HG02970 (cell line): ENCODE measurements around the gene MED9.
"Not testable (repeated sequence)": the region's sequence is repeated elsewhere in the genome, so short reads cannot be mapped to it uniquely, and the experiment has no call there.

Experiments
- ATAC-seq: cut with Tn5 transposase; IDR thresholded peaks from one replicate; pipeline ENCODE4 v1.9.1; 2021; ENCODE audit warnings: mild to moderate bottlenecking, moderate library complexity, moderate number of reproducible peaks; ENCODE audit not compliant: unreplicated experiment, low FRiP score

Gene MED9, protein sequence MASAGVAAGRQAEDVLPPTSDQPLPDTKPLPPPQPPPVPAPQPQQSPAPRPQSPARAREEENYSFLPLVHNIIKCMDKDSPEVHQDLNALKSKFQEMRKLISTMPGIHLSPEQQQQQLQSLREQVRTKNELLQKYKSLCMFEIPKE

DNA sequence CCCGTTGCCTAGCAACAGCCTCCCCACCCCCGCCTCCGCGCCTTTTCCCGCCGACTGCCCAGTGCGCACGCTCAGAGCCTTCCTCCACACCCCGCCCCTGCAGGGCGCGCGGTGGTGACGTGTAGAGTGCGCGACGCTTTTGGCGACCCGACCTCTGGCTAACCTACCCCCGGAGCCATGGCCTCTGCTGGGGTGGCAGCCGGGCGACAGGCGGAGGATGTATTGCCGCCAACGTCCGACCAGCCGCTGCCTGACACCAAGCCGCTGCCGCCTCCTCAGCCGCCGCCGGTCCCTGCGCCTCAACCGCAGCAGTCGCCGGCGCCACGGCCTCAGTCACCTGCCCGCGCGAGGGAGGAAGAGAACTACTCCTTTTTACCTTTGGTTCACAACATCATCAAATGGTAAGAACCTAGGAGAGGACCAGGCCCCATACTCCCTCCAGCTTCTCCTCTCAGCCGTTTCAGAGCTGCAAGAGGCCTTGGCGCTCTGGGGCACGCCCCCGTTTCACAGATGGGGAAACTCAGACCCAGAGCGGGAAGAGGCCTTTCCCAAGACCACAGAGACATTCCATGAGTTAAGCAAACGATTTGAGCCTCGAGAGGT is at the start of gene MED9:
Gene MED9, plus strand, starts transcription at position 136 of the 603 bp plus-strand sequence. Its CDS starts 42 bp downstream, at position 178.
- ATAC-seq: peak; percentile 85

DNA sequence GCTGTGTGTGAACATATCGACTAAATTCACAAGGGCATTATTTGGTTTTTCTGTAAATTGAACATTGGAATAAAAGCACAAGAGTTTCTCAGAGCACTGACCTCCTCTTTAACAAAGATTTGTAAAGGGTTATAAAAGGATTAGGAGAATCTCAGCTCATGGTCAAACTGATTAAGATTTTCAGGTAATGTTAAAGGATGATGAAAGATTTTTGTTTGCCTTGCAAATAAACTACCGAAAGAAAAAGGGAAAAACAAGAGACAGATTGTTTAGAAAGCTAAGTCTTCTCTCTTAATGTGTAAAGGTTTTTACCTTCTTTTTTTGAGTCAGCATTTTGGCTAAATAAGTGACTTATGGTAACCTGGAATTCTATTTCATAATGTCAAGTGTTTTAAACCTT is 47.6 kb upstream of the MED9 start:
- no peak for ATAC-seq

DNA sequence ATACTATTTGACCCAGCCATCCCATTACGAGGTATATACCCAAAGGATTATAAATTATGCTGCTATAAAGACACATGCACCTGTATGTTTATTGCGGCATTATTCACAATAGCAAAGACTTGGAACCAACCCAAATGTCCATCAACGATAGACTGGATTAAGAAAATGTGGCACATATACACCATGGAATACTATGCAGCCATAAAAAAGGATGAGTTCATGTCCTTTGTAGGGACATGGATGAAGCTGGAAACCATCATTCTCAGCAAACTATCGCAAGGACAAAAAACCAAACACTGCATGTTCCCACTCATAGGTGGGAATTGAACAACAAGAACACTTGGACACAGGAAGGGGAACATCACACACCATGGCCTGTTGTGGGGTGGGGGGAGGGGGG is 45.9 kb upstream of the MED9 start:
- not testable (repeated sequence) for ATAC-seq

DNA sequence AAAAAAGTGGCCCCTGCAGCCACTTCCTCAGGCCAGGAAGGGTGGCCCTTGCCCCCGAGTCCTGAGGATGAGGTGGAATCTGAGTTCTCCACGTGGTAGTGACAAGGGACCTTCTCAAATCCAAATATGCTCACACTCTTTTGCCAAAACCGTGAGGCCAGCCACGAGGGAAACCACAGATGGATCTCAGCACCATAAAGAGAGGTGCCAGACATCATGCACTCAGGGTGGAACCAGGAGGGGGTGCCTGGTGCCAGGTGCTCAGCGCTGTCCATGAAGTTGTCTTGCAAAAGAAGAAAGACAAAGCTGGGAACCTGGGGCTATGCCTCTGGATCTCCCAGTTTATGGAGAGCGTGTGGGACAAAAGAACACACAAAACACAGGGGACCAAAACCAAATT is 45.2 kb upstream of the MED9 start:
- ATAC-seq: no peak

- ATAC-seq: no peak
Measured at GRCh38 chr17:17433000-17433703, 43.6 kb upstream of the MED9 start.

DNA sequence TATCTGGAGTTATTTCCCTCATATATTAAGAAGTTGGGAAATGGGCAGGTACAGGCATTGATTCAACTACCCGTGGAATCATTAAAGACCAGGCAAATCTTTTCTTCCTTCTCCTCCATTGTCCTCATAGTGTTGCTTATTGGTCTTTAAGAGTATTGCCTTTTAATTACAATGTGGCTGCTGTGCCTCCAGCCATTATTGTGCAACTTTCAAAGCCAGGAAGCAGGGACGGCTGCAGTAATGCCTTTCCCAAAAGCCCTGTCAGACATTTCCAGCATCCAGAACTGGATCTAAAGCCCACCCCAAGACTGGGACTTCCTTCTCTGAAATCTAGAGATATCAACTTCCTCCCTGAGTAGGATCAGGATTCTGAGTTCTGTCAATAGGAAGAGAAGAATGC is 42.3 kb upstream of the MED9 start:
- ATAC-seq: no peak

DNA sequence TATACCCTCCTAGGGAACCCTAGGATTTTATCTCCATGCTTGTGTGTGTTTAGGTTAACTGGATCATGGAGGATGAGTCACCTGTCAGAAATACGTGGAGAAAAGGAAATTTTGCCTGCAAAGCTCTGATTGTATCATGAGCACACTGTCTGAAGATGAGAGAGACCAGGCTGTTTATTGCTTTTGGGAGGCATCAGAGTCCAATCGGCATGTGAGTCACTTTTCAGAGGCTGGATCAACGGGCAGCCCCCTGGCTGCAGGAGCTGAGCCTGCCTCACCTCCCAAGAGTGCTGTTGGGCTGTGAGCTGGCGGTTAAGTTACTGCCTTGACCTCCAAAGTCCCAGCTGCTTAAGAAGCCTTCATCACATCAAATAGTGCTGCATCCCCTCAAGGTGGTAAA is 41.5 kb upstream of the MED9 start:
- ATAC-seq: no peak

DNA sequence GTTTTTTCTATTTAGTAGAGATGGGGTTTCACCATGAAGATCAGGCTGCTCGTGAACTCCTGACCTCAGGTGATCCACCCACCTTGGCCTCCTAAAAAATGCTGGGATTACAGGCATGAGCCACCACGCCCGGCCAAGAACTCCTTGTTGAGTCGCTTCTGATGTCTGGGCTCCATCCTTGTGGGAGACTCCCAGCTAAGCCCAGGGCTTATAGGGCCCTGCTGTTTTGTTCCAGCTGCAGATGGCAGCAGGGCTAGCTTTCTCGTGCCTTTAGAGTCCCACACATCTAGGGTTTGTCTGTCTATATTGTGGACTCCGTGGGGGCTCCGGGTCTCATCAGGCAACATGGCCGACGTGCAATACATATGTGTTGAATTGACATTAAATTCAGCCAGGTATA is 39.3 kb upstream of the MED9 start:
- ATAC-seq: no peak

DNA sequence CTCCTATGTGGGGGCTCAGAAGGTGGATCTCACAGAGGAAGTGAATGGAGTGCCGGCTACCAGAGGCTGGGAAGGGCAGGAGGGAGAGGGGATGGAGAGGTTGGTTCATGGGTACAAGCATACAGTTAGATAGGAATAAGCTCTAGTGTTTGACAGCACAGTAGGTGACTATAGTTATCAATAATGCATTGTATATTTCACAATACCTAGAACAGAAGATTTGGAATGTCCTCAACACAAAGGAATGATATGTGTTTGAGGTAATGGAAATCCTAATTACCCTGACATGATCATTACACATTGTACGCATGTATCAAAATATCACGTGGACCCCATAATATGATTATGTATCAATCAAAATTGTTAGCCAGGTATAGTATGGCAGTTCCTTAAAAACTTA is 38.9 kb upstream of the MED9 start:
- no peak for ATAC-seq

DNA sequence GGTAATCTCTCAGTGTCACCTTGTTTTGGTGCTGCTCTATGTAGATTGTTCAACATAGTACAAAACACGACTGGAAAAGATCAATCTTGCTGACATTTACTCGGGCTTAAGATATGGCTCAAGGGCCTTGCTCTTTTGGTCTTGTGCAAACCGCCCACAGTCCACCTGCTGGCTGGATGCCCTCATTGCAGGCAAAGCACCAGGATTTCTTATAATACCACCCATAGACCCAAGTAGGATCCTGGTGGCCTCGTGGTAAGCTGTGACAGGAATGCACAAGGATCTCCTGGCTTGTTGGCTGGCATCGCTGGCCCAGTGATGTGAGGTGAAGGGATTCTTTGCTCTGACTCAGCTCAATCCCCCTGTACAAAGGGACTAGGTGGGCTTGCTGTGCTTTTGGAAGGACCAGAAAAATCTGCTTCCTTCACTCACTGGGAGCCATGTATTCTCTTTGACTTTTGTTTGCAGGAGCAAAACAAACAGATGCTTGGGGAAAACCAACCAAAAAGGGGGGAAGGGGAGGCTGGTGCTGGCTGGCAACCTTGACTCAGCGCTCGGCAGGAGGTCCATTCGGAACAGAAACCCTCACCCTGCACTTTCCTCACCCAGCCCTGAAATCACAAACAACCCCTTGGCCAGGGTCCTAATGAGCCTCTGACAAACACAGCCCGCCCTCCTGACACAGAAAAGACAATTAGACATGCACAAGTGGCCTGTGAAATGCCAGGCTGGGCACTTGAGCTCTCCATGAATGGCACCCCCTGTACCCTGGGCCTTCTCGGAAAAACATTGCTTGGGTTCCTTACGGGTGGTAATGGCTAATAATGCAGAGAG is 36.6 kb upstream of the MED9 start:
- ATAC-seq: no peak

DNA sequence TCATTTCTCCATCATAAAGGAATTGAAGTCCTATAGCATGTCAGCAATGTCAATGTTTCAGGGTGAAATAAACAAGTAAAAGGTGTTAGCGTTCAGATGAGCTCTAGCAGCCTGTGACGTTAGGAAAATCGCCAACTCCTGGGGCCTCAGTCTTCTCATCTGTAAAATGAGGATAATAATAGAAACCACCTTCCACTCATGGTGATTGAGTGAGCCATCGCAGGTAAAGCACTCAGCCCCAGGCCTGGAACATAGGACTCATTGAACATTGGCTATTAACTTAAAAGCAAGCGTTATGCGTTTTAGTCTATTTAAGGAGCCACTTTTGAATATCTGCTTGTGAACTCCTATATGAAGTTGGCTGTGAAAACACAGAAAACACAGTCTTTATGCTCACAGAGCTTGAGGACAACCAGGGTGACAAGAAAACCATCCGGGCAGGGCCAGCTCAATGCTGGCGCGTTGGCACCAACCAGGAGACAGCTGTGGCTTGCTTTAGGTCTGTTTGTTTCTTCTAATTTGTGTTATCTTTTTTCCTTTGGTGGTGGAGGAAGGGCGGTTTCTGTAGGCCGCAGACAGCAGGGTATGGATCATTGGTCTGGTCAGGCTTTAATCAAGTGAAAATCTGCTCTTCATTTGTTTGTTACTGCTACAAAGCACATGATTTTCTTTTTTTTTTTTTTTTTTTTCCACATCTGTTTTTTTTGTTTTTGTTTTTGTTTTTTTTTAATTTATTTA is 35.7 kb upstream of the MED9 start:
- ATAC-seq: no peak

DNA sequence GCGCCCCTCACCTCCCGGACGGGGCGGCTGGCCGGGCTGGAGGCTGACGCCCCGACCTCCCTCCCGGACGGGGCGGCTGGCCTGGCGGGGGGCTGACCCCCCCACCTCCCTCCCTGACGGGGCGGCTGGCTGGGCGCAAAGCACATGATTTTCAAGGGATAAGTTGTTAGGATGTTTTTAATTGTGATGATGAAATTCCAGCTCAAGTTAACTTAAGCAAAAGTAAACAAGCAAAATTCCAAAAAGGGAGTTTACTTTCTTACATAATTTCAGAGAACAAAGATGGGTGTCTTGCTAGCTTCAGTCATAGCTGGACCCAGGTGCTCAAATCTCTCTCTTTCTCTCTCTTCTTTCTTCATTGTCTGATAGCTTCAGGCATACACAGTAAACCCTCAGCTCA is 33.6 kb upstream of the MED9 start:
- no peak for ATAC-seq

DNA sequence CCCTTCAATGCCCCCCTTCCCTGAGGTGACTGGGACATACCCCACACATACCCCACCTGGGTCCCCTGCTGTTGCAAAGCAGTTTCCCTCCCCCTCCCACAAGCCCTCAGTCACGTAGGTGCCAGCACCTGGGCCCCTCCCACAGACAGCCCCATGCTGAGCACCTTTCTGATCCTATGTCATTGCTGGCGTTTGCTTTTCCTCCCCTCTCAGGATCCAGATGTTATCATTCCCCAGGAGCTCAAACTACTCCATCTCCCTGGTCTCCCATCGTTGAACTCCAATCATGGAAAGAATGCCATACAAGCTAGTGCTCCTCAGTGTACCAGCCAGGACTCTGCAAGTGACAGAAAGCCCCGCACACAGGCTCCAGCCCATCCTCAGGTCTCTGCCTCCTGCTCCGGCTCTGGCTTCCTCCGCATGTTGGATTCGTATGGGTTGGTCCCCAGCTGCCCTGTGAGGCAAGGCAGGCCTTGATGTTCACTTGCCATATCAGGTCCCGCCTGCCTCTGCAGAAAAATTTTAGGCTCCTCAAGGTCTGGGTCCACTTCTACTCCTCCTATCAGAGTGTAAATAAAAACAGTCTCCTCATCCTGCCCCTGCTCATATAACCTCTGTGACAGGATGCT is 31.4 kb upstream of the MED9 start:
- ATAC-seq: no peak

DNA sequence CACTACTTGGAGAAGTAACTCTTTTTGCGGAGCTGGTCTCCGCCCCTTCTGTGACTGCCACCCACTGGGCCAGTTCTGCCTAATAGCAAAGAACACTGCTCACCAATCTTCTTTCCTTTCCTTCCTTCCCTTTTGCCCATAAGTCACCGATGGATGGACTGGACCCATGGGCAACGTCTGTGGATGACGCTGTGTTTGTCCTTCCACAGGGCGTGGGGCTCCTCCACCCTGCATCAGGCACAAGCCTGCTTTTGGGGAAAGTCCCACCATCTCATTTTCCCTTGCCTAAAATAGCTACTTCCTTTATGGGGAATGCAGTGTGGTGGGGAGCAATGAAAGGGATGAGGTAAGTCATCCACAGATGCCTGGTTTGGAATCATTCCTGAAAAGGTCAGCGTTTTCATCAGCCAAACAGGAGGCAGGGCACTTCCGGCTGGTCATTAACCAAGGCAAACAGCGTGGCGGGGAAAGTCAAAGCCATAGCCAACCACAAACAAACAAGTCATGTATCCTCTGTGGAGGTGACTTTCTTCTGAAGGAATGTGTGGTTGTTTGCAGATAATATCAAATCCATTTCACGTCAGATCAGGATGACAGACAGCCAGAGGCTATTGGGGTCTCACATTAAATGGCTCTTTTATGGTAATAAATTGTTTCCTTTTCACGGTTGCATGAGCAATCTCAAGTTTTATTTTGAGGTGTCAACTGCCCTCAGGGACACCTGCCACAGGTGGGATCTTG is 30.7 kb upstream of the MED9 start:
- no peak for ATAC-seq

DNA sequence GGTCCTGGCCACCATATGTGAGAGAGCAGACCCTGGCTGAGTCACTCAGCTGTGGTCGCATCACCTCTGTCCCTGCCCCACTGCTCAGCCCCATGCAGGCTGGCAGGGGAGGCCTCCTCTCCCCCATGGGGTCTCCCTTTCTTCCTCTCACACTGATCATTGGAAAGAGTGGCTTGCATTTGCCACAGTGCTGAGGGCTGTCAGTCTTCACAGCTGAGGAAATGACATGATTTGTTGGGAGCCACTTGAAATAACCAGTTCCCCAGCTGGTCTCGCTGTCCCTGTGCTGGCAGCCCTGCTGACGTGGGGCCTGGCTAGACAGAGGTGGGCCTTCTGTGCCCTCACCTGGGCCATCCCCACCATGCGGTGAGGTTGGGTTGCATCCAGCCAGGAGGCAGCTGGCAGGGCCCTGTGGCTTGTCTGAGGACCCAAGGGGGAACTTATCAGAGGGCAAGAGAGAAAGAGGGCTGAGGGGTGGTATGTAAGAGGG is 30.1 kb upstream of the MED9 start:
- no peak for ATAC-seq

- ATAC-seq: no peak
Measured at GRCh38 chr17:17447264-17447663, 29.5 kb upstream of the MED9 start.

- ATAC-seq: no peak
Measured at GRCh38 chr17:17448076-17448475, 28.7 kb upstream of the MED9 start.

DNA sequence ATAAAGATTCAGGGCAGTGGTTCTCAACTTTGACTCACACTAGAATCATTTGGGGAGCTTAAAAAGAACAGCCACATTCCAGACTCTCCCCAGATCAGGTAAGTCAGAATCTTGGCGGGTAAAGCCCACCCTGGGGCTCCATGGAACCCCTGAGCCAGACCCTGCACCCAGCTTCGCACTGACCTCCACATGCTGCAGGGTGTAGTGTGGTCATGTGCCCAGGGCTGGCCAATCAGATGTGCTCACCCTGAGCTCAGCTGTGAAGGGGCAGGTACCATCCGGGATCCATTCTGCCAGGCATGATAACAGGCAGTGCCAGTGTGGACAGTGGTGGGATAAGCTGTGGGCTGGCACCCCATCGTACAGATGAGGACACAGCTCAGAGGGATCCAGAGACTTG is 28.1 kb upstream of the MED9 start:
- no peak for ATAC-seq

GRCh38 chr17:17453088-17453487 is 23.7 kb upstream of the MED9 start:
- ATAC-seq: no peak
